Measurements from ENCODE around the gene REPIN1. TPM values are rescaled to one million over a fixed set of nuclear protein-coding genes. Genes with fewer than 3 reads are reported as not detected.

The REPIN1 gene
- total and polyA plus RNA-seq, 9 of the 15 experiments (the other 6 are each of a cell fraction or from before 2014, with no cell fraction given), result 8.1 to 283 (median 94.3) TPM

GRCh38 chr7:150404805-150405583, 36.4 kb downstream of the REPIN1 start (continued):
- TF ChIP-seq, protein P1, sequence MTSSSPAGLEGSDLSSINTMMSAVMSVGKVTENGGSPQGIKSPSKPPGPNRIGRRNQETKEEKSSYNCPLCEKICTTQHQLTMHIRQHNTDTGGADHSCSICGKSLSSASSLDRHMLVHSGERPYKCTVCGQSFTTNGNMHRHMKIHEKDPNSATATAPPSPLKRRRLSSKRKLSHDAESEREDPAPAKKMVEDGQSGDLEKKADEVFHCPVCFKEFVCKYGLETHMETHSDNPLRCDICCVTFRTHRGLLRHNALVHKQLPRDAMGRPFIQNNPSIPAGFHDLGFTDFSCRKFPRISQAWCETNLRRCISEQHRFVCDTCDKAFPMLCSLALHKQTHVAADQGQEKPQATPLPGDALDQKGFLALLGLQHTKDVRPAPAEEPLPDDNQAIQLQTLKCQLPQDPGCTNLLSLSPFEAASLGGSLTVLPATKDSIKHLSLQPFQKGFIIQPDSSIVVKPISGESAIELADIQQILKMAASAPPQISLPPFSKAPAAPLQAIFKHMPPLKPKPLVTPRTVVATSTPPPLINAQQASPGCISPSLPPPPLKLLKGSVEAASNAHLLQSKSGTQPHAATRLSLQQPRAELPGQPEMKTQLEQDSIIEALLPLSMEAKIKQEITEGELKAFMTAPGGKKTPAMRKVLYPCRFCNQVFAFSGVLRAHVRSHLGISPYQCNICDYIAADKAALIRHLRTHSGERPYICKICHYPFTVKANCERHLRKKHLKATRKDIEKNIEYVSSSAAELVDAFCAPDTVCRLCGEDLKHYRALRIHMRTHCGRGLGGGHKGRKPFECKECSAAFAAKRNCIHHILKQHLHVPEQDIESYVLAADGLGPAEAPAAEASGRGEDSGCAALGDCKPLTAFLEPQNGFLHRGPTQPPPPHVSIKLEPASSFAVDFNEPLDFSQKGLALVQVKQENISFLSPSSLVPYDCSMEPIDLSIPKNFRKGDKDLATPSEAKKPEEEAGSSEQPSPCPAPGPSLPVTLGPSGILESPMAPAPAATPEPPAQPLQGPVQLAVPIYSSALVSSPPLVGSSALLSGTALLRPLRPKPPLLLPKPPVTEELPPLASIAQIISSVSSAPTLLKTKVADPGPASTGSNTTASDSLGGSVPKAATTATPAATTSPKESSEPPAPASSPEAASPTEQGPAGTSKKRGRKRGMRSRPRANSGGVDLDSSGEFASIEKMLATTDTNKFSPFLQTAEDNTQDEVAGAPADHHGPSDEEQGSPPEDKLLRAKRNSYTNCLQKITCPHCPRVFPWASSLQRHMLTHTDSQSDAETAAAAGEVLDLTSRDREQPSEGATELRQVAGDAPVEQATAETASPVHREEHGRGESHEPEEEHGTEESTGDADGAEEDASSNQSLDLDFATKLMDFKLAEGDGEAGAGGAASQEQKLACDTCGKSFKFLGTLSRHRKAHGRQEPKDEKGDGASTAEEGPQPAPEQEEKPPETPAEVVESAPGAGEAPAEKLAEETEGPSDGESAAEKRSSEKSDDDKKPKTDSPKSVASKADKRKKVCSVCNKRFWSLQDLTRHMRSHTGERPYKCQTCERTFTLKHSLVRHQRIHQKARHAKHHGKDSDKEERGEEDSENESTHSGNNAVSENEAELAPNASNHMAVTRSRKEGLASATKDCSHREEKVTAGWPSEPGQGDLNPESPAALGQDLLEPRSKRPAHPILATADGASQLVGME (CRISPR knock-in tag; IDR thresholded peaks at IDR 0.05), result 0 out of 2 replicates have a peak, but pooled peaks have one; percentile 32
- no peak for TF ChIP-seq CBX2 (IDR thresholded peaks at IDR 0.05; ENCODE audit: insufficient read depth, low read length, poor library complexity, severe bottlenecking)
- peak; percentile 9; the same call in 1 of the 2 replicates for TF ChIP-seq ZNF384 (IDR thresholded peaks at IDR 0.05; ENCODE audit: low read depth, low read length)
- peak; percentile 81; the same call in 1 of the 2 replicates for TF ChIP-seq ELF1 (tag; IDR thresholded peaks at IDR 0.05)
- no peak for TF ChIP-seq PURB (CRISPR knock-in tag; IDR thresholded peaks at IDR 0.05; ENCODE audit: low read depth)
- no peak for TF ChIP-seq KHSRP (IDR thresholded peaks at IDR 0.05)
- peak; percentile 6; the same call in 1 of the 2 replicates for TF ChIP-seq ZNF133 (CRISPR knock-in tag; IDR thresholded peaks at IDR 0.05)
- no peak for TF ChIP-seq NCOA1 (IDR thresholded peaks at IDR 0.05; ENCODE audit: low read depth)
- 0 out of 2 replicates have a peak, but pooled peaks have one; percentile 59 for TF ChIP-seq HDAC6 (IDR thresholded peaks at IDR 0.05; ENCODE audit: low read depth, low read length)
- TF ChIP-seq E2F8 (IDR thresholded peaks at IDR 0.05; ENCODE audit: low read depth, partially characterized antibody), result peak; percentile 86
- peak; percentile 77 for TF ChIP-seq ETV1 (tag; conservative IDR thresholded peaks at IDR 0.05; ENCODE audit: low read depth)
- peak; percentile 98 for TF ChIP-seq ZBTB49 (CRISPR knock-in tag; IDR thresholded peaks at IDR 0.05; ENCODE audit: borderline replicate concordance)
- peak; percentile 65 for TF ChIP-seq CHD2 (IDR thresholded peaks at IDR 0.05; ENCODE audit: low read depth, low read length)
- TF ChIP-seq ZNF75A (CRISPR knock-in tag; IDR thresholded peaks at IDR 0.05), result no peak
- peak; percentile 89; the same call in 1 of the 2 replicates for TF ChIP-seq CAMTA2 (CRISPR knock-in tag; conservative IDR thresholded peaks at IDR 0.05)
- 0 out of 2 replicates have a peak, but pooled peaks have one; percentile 5 for TF ChIP-seq NFE2 (IDR thresholded peaks at IDR 0.05; ENCODE audit: low read depth)

Measured in K562 (cell line).